Forelimb muscle (tissue), 1 donor: ENCODE results near the gene ZNF423. TPM values are rescaled to one million over a fixed set of nuclear protein-coding genes. Genes with fewer than 3 reads are reported as not detected.

Experiments used
- DNase-seq: peaks from one replicate; pipeline ENCODE4 v3.0.0-alpha.2; 2013; ENCODE audit warnings: low read depth
- polyA plus RNA-seq: library from polyadenylated mRNA; unstranded; fragments of 120-200 nt; gene quantifications from one replicate; pipeline ENCODE4 v1.2.1, GENCODE V29; 2013; ENCODE audit not compliant: insufficient read length

Gene ZNF423
- polyA plus RNA-seq, 1 donor = 26.2 TPM

DNA sequence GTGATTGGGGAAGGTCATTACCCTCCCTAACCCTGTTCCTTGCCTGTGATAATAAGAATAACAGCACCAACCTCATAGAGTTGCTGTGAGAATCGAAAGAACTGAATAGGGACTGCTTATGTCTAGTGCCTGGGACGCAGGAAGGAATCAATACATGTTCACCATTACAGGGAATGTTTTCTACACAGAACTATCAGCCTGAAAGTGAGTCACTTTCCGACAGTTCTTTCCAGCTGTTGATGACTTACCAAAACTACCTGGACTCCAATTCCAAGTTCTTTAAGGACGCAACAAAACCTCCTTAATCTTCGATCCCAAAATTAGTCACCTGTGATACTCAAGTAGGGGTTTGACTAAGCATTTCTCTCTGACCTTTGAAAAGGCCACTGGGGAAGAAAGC is 29.4 kb downstream of the ZNF423 start:
- no peak for DNase-seq

DNA sequence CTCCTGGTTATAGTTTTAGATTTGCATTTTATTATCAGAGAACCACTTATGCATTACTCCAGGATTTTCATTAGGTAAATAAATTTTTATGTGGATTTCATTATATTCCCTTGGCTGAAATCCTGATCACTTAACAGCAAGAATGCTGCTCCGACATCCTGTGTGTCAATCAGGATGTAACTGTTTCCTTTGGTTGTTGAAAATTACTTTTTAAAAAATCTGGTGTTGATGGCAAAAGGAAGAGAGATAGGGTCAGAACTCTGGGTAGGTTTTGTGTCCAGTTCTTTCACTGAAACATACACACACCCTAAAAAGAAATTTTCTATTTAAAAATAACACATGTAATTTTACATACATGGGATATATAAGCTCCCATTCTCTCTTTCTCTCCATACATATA is 30.9 kb downstream of the ZNF423 start:
- no peak for DNase-seq

DNA sequence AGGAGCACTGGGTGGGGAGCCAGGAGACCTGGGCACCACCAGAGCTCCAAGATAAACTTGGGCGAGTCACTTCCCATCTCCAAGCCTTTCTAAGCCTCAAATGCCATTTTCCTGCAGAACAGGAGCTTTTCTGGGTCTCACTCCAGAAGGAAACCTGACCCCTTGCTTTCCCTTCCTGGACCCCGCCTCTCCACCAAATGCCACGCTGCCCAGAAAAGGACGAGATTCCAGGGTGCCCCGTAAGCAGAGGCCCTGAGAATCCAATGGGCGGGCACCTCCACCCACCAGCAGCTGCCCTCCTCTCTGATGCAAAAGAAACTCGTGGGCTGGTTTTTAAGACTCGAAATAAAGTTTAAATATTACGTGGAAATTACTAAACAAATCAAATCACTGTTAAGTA is 31.3 kb downstream of the ZNF423 start:
- DNase-seq = no peak

DNA sequence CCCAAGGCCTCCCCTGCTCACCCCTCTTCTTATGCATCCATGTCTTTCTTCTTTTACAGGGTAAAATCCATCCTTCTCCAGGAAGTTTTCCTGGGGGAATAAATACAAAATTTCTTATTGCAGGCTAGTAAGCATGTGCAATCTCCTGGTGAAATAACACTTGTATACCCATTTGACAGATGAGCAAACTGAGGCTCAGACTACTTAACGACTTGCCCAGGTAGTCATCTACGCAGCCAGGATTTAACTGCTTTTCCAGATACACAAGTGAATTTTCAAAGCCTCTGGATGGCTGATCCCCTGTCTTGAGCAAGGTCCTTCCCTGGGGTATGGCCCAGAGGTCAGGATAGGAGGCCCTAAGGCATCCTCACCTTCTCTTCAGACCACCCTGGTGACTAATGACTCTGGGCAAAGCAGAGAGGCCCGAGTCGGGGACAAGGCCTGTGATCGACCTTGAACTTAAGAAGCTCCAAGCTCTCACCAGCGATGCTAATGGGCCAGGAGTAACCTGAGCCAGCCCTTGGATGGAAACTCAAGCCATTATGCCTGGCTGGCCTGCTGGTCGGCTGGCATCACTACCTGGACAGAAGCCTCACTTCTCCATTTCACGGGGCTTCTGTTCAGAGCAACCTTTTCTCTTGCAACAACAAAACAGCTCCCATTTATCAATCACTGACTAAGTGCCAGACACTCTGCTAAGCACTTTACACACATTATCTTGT is 33.1 kb downstream of the ZNF423 start:
- no peak for DNase-seq

DNA sequence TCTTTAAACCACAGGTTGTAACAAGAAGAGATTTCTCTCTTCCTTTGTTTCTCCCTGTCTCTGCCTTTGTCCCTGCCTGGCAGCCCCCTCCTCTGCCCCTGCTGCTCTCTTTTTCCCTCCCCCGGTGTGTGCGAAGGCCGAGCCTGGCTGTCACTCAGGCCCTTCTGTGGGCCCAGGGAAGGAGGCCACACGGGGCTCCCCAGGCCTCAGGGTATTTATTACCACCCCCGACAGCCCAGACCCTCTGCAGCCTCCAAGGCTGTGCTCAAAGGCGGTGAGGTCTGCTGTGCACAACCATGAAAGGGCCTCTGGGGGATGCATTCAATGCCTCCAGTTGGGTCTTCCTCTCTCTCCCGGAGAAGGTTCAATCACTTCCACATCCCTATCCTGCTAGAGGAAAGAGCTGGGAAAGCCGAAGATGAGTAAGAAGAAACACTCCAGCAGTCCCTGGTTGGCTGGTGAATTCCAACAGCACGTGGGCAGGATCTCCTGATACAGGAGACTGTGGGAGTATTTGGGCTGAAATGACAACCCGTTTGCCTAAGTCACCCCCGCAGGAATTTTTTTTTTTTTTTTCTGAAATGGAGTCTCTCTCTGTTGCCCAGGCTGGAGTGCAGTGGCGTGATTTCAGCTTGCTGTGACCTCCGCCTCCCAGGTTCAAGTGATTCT is 34.2 kb downstream of the ZNF423 start:
- DNase-seq = no peak

DNA sequence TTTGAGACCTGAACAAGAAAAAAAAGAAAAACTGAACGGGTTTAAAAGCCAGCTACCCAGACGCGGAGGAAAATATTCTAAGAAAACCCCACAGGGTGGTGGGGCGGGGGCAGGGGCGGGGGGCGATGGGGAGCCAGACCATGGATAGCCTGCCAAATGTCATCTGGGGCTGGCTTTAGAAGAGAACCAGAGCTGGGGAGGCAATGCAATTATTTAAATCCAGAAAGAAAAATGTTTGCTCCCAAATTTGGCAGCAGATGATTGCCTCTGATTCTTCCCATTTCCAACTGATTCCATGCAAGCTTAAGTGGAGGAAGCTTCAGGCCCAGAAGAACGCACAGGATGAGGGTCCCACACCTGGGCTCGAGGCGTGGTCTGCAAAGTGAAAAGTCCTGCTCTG is 34.8 kb downstream of the ZNF423 start:
- no peak for DNase-seq

DNA sequence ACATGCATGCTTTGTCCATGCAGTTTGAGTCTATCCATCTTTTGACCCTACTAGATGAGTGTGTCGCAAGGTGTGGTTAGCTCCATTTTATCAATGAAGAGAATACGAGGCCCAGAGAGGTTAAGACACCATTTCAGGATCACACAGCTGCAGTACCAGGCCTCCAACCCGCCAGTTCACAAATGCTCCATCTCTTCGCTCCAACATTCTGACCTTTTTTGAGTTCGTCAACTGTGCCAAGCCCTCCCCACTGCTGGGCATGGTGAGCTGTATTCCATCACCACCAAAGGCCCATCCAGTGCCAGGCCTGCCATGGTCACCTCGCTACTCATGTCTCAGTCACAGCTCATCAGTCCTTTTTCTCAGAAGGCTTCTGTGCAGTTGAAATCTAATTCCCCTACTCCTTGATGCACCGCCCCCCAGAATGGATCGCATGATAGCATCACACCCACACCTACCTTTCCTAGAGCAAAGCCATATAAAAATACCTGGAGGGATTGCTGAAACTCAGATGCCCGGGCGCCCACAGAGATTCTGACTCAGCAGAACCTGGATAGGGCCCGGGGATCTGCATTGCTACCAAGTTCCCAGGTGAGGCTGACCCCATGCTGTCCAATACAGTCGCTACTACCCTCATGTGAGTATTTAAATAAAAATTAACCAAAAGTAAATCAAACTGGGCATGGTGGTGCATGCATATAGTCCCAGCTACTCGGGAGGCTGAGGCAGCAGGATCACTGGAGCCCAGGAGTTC is 38.0 kb downstream of the ZNF423 start:
- DNase-seq = no peak

DNA sequence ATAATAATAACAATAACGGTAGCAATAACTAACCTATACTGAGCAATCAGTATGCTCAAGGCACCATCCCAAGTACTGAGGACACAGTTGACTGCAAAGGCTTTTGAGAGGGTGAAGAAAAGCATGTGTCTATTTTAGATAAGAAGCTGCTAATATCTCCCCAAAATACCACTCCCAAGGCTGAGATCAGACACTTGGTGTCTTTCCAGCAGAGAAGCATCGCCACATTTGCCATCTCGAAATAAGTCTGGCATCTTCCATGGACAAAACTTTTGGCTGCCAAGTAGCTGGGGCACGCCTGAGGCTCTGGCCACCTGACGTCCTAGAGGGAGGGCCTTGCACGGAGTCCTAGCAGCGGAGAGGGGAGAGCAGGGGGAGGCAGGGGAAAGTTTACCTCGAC is 39.0 kb downstream of the ZNF423 start:
- DNase-seq = no peak

DNA sequence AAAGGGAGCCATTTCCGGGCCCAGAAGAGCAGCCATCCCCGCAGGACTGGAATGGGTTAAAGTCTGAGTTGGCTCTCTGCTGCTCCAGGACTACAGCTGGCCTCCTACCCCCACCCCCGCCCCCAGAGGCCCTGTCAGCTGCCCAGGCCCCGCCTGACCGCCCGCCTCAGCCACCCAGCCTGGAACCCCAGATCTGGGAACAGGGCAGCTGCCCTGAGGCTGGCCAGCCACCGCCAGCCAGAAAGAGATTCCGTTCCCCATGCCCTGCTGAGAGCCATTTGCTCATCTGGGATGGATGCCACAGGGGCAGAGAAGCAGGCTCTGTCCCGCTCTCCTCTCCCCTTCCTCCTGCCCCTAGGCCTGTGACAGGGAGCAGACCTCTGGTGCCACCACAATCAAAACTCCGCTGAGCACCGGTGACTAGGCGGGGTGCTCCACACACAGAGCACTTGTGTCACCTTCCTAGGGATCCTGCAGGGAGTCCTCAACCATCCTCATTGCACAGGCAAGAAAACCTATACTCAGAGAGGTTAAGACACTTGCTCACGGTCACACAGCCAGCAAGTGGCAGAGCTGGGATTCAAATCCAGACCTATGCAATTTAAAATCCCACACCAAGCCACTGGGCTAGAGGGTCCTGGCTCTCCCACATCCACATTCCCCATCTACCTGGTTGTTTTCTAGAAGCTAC is 44.1 kb downstream of the ZNF423 start:
- DNase-seq = no peak

DNA sequence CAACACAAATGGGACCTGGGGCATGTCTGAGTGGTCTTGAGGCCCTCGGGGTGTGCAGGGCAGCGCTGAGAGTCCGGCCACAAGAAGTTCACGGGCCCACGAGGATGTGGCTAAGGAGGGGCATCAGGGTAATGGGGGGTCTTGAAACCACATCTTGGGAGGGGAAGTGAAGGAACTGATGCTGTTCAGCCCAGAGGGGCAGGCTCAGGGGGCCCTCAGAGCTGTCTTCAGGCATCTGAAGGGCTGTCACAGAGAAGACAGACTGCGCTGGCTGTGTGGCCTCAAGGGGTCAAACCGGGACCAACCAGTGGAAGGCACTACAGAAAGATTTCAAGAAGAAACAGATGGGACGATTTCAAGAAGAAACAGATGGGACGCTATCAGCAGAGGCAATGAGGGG is 45.1 kb downstream of the ZNF423 start:
- DNase-seq = no peak

DNA sequence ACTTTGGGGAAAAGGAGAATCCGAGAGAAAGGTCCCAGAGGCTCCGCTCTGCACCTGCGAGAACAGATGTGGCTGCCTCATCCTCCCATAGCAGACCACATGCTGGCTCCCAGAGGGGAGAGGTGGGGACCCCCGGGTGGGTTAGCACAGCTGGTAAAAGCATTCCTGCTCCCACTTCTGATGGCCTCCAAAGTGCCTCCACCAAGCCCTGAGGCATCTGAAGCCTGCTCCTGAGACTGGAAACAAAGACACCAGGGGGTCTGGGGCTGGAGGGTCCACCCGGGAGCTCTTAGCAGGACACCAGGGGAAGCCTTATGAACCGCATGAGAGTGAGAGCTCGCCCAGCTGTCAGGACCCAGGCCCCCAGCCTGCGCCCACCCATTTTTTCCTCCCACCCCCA is 46.4 kb downstream of the ZNF423 start:
- no peak for DNase-seq

DNA sequence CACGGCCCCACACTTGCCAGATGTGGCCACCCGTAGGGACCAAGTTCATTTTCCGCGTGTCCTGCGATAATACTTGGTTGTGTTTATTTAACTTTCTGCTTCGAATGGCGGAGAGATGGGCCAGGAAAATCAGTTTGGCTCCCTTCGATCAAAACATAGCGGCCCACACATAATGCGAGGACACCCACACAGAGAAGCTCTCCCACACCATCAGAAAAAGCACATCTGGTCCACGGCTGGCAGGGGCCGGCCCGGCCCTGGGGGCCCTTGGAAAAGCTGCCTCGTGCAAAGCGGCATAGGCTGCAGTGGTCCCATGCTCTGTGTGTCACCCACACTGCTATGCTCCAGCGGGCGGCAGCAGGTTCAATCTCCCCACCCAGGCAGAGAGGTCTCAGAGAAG is 46.9 kb downstream of the ZNF423 start:
- no peak for DNase-seq

DNA sequence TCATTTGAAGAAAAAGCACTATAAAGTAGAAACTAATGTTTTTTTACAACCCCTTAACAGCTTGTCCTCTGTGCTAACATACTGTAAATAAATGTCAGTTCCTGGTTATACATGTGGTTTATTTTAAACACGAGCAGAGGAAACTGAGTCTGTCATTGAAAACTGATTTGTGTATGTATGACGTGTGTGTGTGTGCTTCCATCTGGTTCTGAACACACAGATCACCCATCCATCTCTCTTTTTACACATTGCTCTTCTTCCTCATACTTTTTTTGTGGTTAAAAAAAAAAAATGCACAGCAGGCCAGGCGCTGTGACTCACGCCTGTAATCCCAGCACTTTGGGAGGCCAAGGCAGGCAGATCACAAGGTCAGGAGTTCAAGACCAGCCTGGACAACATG is 49.5 kb downstream of the ZNF423 start:
- no peak for DNase-seq

DNA sequence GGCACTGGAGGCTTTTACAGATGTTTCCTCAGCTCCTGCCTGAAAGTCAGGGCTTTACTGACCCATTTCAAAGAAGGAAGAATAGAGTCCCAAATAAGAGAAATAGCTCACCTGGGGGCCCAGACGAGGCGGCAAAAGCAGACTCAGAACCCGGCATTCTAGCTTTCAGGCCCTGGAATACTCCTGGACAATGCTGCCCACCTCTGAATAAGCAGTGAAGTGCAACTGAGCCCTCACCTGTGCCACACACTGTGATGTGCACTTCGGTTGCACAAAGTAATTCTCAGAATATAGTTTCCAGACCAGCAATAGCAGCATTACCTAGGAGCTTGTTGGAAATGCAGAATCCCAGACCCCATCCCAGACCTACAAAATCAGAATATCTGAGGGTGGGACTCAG is 54.6 kb downstream of the ZNF423 start:
- DNase-seq = no peak

DNA sequence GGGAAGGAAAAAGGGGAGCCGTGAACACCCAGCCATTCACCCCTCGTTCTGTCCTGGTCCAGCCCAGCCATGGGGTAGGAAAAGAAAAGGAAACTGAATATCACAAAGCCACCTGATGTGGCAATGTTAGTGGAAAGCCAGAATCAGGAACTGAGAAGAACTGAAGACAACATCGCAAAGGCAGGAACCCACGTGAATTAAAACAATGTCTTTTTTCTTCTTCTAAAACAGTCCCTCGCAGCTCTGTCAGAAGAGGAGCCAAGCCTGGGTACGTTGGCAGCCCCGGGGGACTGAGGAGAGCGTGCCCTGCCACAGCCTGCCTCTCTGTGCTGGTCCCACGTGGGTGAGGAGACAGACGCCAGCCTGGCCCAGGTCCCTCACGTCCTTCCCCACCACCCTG is 55.0 kb downstream of the ZNF423 start:
- DNase-seq = no peak

DNA sequence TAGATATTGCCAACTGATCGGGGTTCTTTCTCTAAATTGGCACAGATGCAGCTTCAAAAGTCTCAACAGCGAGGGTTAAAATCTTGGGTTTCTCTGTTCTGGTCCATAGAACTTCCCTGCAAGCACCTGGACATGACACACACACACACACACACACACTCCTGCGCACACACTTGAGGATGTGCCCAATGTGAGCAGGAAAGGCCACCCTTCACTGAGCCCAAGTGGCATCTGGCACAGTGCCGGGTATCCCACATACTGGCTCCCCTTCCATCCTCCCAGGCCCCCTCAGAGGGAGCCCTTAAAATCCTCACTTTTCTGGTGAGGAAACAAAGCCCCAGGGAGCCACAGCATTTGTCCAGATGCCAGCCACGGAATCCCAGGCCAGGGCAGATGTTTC is 55.5 kb downstream of the ZNF423 start:
- DNase-seq = no peak

DNA sequence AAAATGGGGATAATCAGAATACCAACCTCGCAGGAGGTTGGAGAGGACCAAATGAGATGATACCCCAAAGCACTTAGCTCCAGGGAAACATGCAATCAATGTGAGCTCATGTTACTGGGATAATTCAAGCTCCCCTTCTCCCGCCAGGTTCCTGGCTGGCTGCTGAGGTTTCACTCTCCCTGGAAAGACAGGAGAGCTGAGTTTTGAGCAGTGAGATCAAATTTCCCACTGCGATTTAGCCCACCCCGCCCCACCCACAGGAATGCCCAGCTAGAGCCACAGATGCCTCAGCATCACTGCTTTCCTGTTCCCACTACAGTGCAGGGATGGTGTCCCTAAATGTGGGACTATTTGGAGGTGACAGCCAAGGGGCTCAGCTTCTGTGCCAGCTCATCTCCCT is 56.7 kb downstream of the ZNF423 start:
- DNase-seq = no peak

DNA sequence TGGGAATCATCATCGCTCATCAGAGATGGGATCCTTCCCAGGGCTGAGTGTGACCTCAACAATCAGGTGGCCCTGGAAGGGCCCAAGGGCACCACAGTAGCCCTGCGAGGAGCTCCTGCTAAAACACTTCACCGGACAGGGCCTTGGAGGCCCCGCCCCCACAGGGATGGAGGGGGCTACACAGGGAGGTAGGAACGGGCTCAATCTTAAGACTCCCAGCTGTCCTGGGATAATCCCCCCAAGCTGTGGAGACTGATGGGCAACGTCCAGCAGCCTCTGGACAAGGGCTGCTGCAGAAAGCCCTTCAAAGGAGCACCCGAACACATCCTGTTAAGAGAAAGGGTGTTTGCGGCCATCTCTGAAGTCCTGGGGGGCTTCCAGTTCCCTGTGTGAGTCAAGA is 60.4 kb downstream of the ZNF423 start:
- DNase-seq = no peak

DNA sequence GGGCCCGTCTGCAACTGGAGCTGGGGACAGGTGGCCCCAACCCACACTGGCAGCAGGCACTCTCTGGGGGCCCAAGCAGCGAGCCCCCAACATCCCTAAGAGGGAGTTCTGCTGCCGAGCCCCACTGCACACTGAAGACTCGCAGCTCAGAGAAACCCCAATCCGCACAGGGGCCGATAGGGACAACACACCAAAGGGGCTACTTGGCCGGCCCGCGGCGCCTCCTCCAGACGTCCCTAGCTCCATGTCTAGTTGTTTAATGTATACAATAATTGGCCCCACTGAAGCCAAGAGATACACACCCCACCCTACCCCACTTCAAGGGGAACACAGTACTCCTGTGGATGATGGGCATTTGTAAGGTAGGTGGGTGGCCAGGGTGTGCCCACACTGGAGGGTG is 62.7 kb downstream of the ZNF423 start:
- DNase-seq = no peak

DNA sequence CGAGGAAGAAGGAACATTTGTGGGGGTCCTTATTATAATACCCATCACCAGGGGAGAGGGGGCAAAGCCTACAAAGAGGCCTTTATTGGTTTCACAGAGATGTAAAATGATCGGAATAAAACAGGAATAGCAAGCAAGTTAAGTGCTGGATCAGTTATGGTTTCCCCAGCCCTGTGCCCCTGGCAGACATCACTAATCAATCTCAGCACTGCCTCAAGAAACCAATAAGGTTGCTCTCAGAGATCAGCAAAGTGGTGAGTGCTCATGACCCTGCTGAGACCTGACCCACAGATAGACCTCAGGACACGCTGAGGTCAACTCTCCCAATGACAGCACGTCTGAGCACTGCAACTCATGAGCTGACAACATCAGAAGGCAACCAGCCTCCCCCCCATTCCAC is 66.3 kb downstream of the ZNF423 start:
- no peak for DNase-seq

DNA sequence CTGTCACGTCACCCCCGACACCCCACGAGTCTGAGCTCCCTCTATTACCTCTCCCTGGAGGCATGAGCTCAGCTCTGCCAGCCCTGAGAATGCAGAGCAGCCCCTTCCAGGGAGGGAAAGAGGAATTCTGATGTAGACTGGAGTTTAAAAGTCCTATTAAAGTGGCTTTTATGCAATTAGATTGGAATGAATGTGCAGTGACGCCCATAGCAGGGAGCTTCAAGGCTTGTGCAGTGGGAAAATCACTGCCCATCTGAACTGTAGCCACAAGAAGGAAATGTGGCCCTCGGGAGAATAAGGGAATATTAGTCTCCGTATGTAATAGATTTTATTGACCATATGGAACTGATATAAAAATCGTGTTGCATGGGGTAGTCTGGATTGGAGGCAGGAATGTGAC is 66.9 kb downstream of the ZNF423 start:
- DNase-seq = no peak

DNA sequence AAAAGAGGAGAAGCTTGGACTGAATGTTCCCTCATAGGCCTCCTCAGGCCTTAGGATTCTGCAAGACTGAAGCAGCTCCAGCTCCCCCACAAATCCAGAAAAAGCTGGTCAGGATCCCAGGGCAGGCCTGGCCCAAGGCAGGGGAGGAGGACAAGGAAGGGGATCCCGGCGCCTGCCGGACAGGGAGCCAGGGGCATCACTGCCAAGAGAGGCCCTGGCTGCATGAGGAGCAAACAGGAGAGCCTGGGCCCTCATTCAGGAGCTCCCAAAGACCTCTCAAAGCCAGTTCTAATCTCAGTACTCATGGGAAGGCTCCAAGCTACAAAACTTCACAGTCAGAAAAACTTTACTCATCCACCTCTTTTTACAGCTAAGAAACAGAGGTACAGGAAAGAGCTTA is 67.3 kb downstream of the ZNF423 start:
- DNase-seq = no peak
